ENCODE data around the gene FMNL3. TPM values are rescaled to one million over a fixed set of nuclear protein-coding genes. Genes with fewer than 3 reads are reported as not detected.

The FMNL3 gene
- total RNA-seq, 1 donor from 2014 or later: 58.4 TPM

- H3K27me3 Mint-ChIP-seq (ENCODE audit: low read depth, unreplicated experiment): no peaks in the 10 kb centered on the region
Observed at GRCh38 chr12:49662998-49663843, 44.0 kb downstream of the FMNL3 start.

GRCh38 chr12:49661746-49662145 is 45.5 kb downstream of the FMNL3 start:
- TF ChIP-seq EZH2 (IDR thresholded peaks at IDR 0.05; ENCODE audit: insufficient read depth, low read length): no peak
- TF ChIP-seq CTCF (IDR thresholded peaks at IDR 0.05; ENCODE audit: insufficient read depth, low read depth, low read length): no peak
- Histone ChIP-seq H3K79me2 (ENCODE audit: insufficient read depth, low read length) (peaks cover 44% of the 10 kb centered on the region), H3K9me3 (ENCODE audit: insufficient read depth, low read depth, low read length) (no peaks in the 10 kb centered on the region), H3K27ac (ENCODE audit: low read depth, low read length) (no peak overlapping the region), H3K4me1 (ENCODE audit: insufficient read depth, low read length) (peaks cover 30% of the 10 kb centered on the region), H3K4me3 (ENCODE audit: insufficient read depth, low read depth, low read length) (no peak overlapping the region), H3K4me2 (ENCODE audit: low read length) (no peak overlapping the region), H2AFZ (ENCODE audit: low read depth, low read length) (no peak overlapping the region), H3K27me3 (ENCODE audit: insufficient read depth, low read length) (no peaks in the 10 kb centered on the region), H4K20me1 (ENCODE audit: insufficient read depth, low read length) (no peaks in the 10 kb centered on the region), H3K36me3 (ENCODE audit: insufficient read depth, low read length) (peaks cover 33% of the 10 kb centered on the region), H3K9ac (ENCODE audit: low read length) (no peak overlapping the region)
- Mint-ChIP-seq H3K27ac (ENCODE audit: unreplicated experiment) (peak overlapping the region; percentile 84), H3K36me3 (ENCODE audit: low read depth, unreplicated experiment) (peaks cover 36% of the 10 kb centered on the region), H3K27me3 (ENCODE audit: low read depth, unreplicated experiment) (no peaks in the 10 kb centered on the region), H3K4me3 (ENCODE audit: unreplicated experiment) (peak overlapping the region; percentile 40), H3K4me1 (ENCODE audit: low read depth, unreplicated experiment) (peaks cover 49% of the 10 kb centered on the region), H3K9me3 (ENCODE audit: unreplicated experiment) (peaks cover 4% of the 10 kb centered on the region)
- FAIRE-seq (no peak), DNase-seq (ENCODE audit: low read depth) (no peak)

More at GRCh38 chr12:49662998-49663843, 44.0 kb downstream of the FMNL3 start:
- FAIRE-seq: no peak
- Mint-ChIP-seq H3K4me3 (ENCODE audit: unreplicated experiment) (peak overlapping the region; percentile 64), H3K4me1 (ENCODE audit: low read depth, unreplicated experiment) (peaks cover 64% of the 10 kb centered on the region), H3K27ac (ENCODE audit: unreplicated experiment) (peak overlapping the region; percentile 99), H3K36me3 (ENCODE audit: low read depth, unreplicated experiment) (peaks cover 25% of the 10 kb centered on the region), H3K9me3 (ENCODE audit: unreplicated experiment) (no peaks in the 10 kb centered on the region)
- Histone ChIP-seq H4K20me1 (ENCODE audit: insufficient read depth, low read length) (peaks cover 10% of the 10 kb centered on the region), H3K4me3 (ENCODE audit: insufficient read depth, low read depth, low read length) (no peak overlapping the region), H3K4me2 (ENCODE audit: low read length) (peak overlapping the region; percentile 70), H3K36me3 (ENCODE audit: insufficient read depth, low read length) (peaks cover 24% of the 10 kb centered on the region), H3K4me1 (ENCODE audit: insufficient read depth, low read length) (peaks cover 36% of the 10 kb centered on the region), H3K27ac (ENCODE audit: low read depth, low read length) (peak overlapping the region; percentile 84), H3K9me3 (ENCODE audit: insufficient read depth, low read depth, low read length) (no peaks in the 10 kb centered on the region), H2AFZ (ENCODE audit: low read depth, low read length) (peak overlapping the region; percentile 0), H3K79me2 (ENCODE audit: insufficient read depth, low read length) (peaks cover 56% of the 10 kb centered on the region), H3K9ac (ENCODE audit: low read length) (peak overlapping the region; percentile 53), H3K27me3 (ENCODE audit: insufficient read depth, low read length) (no peaks in the 10 kb centered on the region)
- TF ChIP-seq CTCF (IDR thresholded peaks at IDR 0.05; ENCODE audit: insufficient read depth, low read depth, low read length) (no peak), EZH2 (IDR thresholded peaks at IDR 0.05; ENCODE audit: insufficient read depth, low read length) (no peak)
- DNase-seq (ENCODE audit: low read depth): peak; percentile 66

- peaks cover 46% of the 10 kb centered on the region for H3K4me1 Mint-ChIP-seq (ENCODE audit: low read depth, unreplicated experiment)
- no peak overlapping the region for H3K4me3 Mint-ChIP-seq (ENCODE audit: unreplicated experiment)
- H3K36me3 ChIP-seq (ENCODE audit: insufficient read depth, low read length): peaks cover 38% of the 10 kb centered on the region
- H3K27ac Mint-ChIP-seq (ENCODE audit: unreplicated experiment): peak overlapping the region; percentile 84
- H3K36me3 Mint-ChIP-seq (ENCODE audit: low read depth, unreplicated experiment): peaks cover 39% of the 10 kb centered on the region
- FAIRE-seq: no peak
- H3K27me3 ChIP-seq (ENCODE audit: insufficient read depth, low read length): no peaks in the 10 kb centered on the region
- H3K4me2 ChIP-seq (ENCODE audit: low read length): no peak overlapping the region
- no peaks in the 10 kb centered on the region for H3K27me3 Mint-ChIP-seq (ENCODE audit: low read depth, unreplicated experiment)
- no peak overlapping the region for H3K4me3 ChIP-seq (ENCODE audit: insufficient read depth, low read depth, low read length)
- no peak for DNase-seq (ENCODE audit: low read depth)
- no peaks in the 10 kb centered on the region for H3K9me3 ChIP-seq (ENCODE audit: insufficient read depth, low read depth, low read length)
- H3K4me1 ChIP-seq (ENCODE audit: insufficient read depth, low read length): peaks cover 30% of the 10 kb centered on the region
- TF ChIP-seq EZH2 (IDR thresholded peaks at IDR 0.05; ENCODE audit: insufficient read depth, low read length): no peak
- TF ChIP-seq CTCF (IDR thresholded peaks at IDR 0.05; ENCODE audit: insufficient read depth, low read depth, low read length): no peak
- H3K9me3 Mint-ChIP-seq (ENCODE audit: unreplicated experiment): peaks cover 4% of the 10 kb centered on the region
- H3K27ac ChIP-seq (ENCODE audit: low read depth, low read length): no peak overlapping the region
- no peak overlapping the region for H3K9ac ChIP-seq (ENCODE audit: low read length)
- H3K79me2 ChIP-seq (ENCODE audit: insufficient read depth, low read length): peaks cover 38% of the 10 kb centered on the region
- H2AFZ ChIP-seq (ENCODE audit: low read depth, low read length): no peak overlapping the region
- no peaks in the 10 kb centered on the region for H4K20me1 ChIP-seq (ENCODE audit: insufficient read depth, low read length)
Observed at GRCh38 chr12:49661191-49661590, 46.0 kb downstream of the FMNL3 start.

Measured in astrocyte (in vitro differentiated cells and primary cell).